Smooth muscle cell (in vitro differentiated cells): ENCODE results near the gene GRAMD4. TPM values are rescaled to one million over a fixed set of nuclear protein-coding genes. Genes with fewer than 3 reads are reported as not detected.

Experiments
- DNase-seq: peaks from one replicate; lab custom pipeline; 2025; ENCODE audit not compliant: unreplicated experiment; lab: John Stamatoyannopoulos, UW
- H2AFZ ChIP-seq: fragments of 200-600 bp; sonication (generic); 2 replicates; pipeline ENCODE4 v1.6.0; 2016; ENCODE audit warnings: antibody characterized with exemption, low read depth, mild to moderate bottlenecking
- H3F3A ChIP-seq: fragments of 200-600 bp; sonication (generic); 2 replicates; pipeline ENCODE4 v1.6.0; 2017; ENCODE audit warnings: antibody characterized with exemption, low read depth
- H3K27ac ChIP-seq: fragments of 200-600 bp; sonication (generic); 2 replicates; pipeline ENCODE4 v1.5.1; 2016; ENCODE audit warnings: low read depth, mild to moderate bottlenecking
- H3K27me3 ChIP-seq: fragments of 200-600 bp; sonication (generic); 2 replicates; pipeline ENCODE4 v1.6.1; 2016; ENCODE audit warnings: low read depth, mild to moderate bottlenecking
- H3K36me3 ChIP-seq: fragments of 200-600 bp; sonication (generic); 2 replicates; pipeline ENCODE4 v1.5.1; 2016; ENCODE audit warnings: low read depth
- H3K4me1 ChIP-seq: fragments of 200-600 bp; sonication (generic); 2 replicates; pipeline ENCODE4 v1.5.1; 2016; ENCODE audit warnings: low read depth
- H3K4me2 ChIP-seq: fragments of 200-600 bp; sonication (generic); 2 replicates; pipeline ENCODE4 v1.6.0; 2016; ENCODE audit warnings: mild to moderate bottlenecking
- H3K4me3 ChIP-seq: fragments of 200-600 bp; sonication (generic); 2 replicates; pipeline ENCODE4 v1.5.1; 2016; ENCODE audit warnings: mild to moderate bottlenecking
- H3K79me2 ChIP-seq: fragments of 200-600 bp; sonication (generic); 2 replicates; pipeline ENCODE4 v1.6.0; 2016; ENCODE audit warnings: low read depth, mild to moderate bottlenecking
- H3K9ac ChIP-seq: fragments of 200-600 bp; sonication (generic); 2 replicates; pipeline ENCODE4 v1.6.0; 2016; ENCODE audit warnings: low read depth
- H3K9me3 ChIP-seq: fragments of 200-600 bp; sonication (generic); replicated peaks from 2 replicates; pipeline ENCODE4 v1.5.1; 2016; ENCODE audit warnings: low read depth
- H4K20me1 ChIP-seq: fragments of 200-600 bp; sonication (generic); 2 replicates; pipeline ENCODE4 v1.6.0; 2016; ENCODE audit warnings: low read depth
- WGBS: methylation state at CpG from one replicate; pipeline ENCODE4 v1.1.7; 2016; ENCODE audit warnings: low lambda C conversion rate; 5-methylcytosine and 5-hydroxymethylcytosine counted together
- polyA plus RNA-seq: library from polyadenylated mRNA; unstranded; fragments of >200 nt; fragmentation: Nextera tagmentation; extraction: Ambion mirVana; gene quantifications from 2 replicates; pipeline ENCODE4 v1.2.1, GENCODE V29; 2016
- total RNA-seq: library from RNA; depleted of rRNA; stranded (reverse); fragments of >200 nt; gene quantifications from 2 replicates; pipeline ENCODE4 v1.2.3, GENCODE V29; 2014
- TF ChIP-seq, protein P1 (sequence below): fragments of 200-600 bp; sonication (generic); IDR thresholded peaks from 2 replicates; pipeline ENCODE4 v1.5.1; 2017; ENCODE audit warnings: borderline replicate concordance, mild to moderate bottlenecking, antibody characterized with exemption; ENCODE audit not compliant: insufficient read depth, poor library complexity, severe bottlenecking

Gene GRAMD4
- total and polyA plus RNA-seq, 2 experiments from 2014 or later = 14.5 to 16.6 TPM

DNA sequence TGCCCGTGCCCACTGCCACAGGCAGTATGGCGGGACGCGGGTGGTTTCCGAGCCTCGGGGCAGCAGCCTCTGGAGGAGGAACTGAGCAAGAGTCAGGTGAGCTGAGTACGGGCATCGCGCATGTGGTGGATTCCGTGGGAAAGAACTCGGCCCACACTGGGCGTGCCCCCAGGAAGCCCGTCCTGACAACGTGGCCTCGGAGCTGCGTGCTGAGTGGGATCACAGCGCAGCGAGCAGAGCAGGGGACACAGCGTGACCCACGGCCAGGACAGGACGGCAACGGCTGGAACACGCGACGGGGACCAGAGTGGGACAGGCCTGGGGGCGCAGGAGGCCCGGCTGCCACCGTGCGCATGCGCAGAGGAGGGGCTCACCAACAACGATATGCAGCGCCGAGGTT is 81.1 kb downstream of the GRAMD4 start:
- H3K36me3 ChIP-seq = no peaks in the 10 kb centered on the region
- TF ChIP-seq, protein P1, sequence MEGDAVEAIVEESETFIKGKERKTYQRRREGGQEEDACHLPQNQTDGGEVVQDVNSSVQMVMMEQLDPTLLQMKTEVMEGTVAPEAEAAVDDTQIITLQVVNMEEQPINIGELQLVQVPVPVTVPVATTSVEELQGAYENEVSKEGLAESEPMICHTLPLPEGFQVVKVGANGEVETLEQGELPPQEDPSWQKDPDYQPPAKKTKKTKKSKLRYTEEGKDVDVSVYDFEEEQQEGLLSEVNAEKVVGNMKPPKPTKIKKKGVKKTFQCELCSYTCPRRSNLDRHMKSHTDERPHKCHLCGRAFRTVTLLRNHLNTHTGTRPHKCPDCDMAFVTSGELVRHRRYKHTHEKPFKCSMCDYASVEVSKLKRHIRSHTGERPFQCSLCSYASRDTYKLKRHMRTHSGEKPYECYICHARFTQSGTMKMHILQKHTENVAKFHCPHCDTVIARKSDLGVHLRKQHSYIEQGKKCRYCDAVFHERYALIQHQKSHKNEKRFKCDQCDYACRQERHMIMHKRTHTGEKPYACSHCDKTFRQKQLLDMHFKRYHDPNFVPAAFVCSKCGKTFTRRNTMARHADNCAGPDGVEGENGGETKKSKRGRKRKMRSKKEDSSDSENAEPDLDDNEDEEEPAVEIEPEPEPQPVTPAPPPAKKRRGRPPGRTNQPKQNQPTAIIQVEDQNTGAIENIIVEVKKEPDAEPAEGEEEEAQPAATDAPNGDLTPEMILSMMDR = no peak
- H2AFZ ChIP-seq = no peak overlapping the region
- peaks cover 20% of the 10 kb centered on the region for H4K20me1 ChIP-seq
- no peaks in the 10 kb centered on the region for H3F3A ChIP-seq
- 98% methylated on average over 33 of the region's 33 CpGs for WGBS
- H3K27ac ChIP-seq = no peak overlapping the region
- H3K9me3 ChIP-seq = no peaks in the 10 kb centered on the region
- no peak for DNase-seq
- H3K79me2 ChIP-seq = no peaks in the 10 kb centered on the region
- no peaks in the 10 kb centered on the region for H3K4me1 ChIP-seq
- H3K4me2 ChIP-seq = no peak overlapping the region
- H3K27me3 ChIP-seq = no peaks in the 10 kb centered on the region
- no peak overlapping the region for H3K4me3 ChIP-seq
- no peak overlapping the region for H3K9ac ChIP-seq

DNA sequence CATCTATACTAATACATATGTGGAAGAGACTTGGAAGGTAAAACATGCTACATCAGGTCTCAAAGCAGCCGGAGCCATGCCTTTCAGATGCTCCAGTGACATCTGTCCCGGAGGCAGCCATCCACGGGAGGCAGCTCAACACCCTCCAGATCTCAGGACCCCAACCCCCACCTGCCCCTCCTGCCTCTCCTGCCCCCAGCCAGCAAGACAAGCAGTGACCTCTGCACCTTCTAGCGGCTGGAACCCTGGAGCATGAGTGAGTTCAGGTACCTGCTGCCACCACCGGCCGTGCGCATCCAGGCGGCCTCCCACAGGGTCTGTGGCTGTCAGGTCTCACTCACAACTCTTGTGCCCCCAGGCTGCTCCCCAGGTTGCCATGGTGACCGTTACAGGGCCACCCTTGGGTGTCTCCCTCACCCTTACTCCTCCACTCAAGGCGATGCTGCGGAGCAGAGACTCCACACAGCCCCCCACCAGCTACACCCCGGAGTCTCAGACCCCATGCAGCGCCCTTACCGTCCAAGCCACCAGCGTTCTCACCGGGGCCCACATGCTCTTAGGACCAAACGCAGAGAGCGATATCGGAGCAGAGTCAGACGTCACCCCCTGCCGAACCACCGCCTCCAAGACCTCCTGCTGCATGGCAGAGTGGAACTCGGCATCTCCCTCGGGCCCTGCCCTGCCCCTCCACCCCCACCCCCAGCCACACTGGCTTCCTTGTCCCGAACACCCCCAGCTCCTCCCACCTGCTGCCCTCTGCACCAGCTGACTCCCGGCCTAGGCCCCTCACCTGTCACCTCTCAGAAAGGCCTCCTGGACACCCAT is 83.2 kb downstream of the GRAMD4 start:
- Histone ChIP-seq H3K79me2 (no peaks in the 10 kb centered on the region), H2AFZ (no peak overlapping the region), H4K20me1 (peaks cover 23% of the 10 kb centered on the region), H3K4me1 (no peaks in the 10 kb centered on the region), H3K36me3 (no peaks in the 10 kb centered on the region), H3F3A (no peaks in the 10 kb centered on the region), H3K4me3 (no peak overlapping the region), H3K9me3 (no peaks in the 10 kb centered on the region), H3K4me2 (no peak overlapping the region), H3K9ac (no peak overlapping the region), H3K27ac (no peak overlapping the region), H3K27me3 (no peaks in the 10 kb centered on the region)
- WGBS = 97% methylated on average over 19 of the region's 26 CpGs
- TF ChIP-seq, protein P1 = no peak
- DNase-seq = no peak

DNA sequence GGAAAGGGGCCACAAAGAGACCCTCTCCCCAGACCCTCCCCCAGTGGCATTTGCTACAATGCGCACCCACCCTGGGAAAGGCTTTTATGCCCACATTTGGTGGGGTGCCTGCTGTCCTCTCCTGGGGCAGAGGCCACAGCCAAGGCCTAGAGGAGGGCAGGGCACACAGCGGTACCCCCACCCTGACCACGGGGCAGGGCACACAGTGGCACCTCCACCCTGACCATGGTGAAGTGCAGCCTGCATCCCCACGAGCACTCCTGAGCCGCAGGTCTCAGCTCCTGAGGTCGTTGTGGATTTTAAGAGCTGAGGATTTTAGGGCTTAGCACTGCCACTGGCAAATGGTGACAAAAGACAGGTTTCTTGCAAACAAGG is 83.8 kb downstream of the GRAMD4 start:
- Histone ChIP-seq H3K4me1 (no peaks in the 10 kb centered on the region), H3K4me2 (no peak overlapping the region), H3K27ac (no peak overlapping the region), H3K4me3 (no peak overlapping the region), H3K27me3 (no peaks in the 10 kb centered on the region), H3K9ac (no peak overlapping the region), H4K20me1 (peaks cover 23% of the 10 kb centered on the region), H3K9me3 (no peaks in the 10 kb centered on the region), H3F3A (no peaks in the 10 kb centered on the region), H3K79me2 (no peaks in the 10 kb centered on the region), H3K36me3 (no peaks in the 10 kb centered on the region), H2AFZ (no peak overlapping the region)
- TF ChIP-seq, protein P1 = no peak
- DNase-seq = no peak
- 91% methylated on average over 6 of the region's 6 CpGs for WGBS

DNA sequence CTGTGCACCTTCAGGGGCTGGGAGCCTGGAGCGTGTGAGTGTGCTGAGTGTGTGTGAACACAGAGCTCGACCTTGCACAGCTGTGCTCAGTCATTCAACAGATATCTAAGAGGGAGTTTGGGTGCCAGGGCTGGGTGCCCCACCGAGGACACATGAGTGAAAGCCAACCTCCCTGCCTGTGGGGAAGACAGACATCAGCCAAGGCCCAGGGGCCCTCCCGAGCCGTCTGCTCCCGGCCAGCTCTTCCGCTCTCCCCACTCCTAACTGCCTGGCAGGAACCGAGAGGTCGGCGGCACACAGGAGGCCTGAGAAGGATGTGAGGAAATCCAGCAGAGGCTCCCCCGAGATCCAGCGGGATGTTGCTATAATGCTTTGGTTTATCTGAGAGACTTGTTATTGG is 85.9 kb downstream of the GRAMD4 start:
- WGBS = 95% methylated on average over 12 of the region's 12 CpGs
- Histone ChIP-seq H3K9me3 (no peaks in the 10 kb centered on the region), H3K79me2 (no peaks in the 10 kb centered on the region), H3K4me1 (no peaks in the 10 kb centered on the region), H3K27me3 (no peaks in the 10 kb centered on the region), H4K20me1 (peaks cover 23% of the 10 kb centered on the region), H3K36me3 (peaks cover 1% of the 10 kb centered on the region), H3K4me3 (no peak overlapping the region), H2AFZ (no peak overlapping the region), H3K4me2 (no peak overlapping the region), H3F3A (no peaks in the 10 kb centered on the region), H3K9ac (no peak overlapping the region), H3K27ac (no peak overlapping the region)
- TF ChIP-seq, protein P1 = no peak
- DNase-seq = no peak
